Nucleus accumbens (tissue), 56 donors: ENCODE results near the gene B3GAT1.

ENCODE experiments used
- DNase-seq, 56 donors: peaks; one replicate each; lab custom pipeline; 2025; lab: John Stamatoyannopoulos, UW

B3GAT1 gene

DNA sequence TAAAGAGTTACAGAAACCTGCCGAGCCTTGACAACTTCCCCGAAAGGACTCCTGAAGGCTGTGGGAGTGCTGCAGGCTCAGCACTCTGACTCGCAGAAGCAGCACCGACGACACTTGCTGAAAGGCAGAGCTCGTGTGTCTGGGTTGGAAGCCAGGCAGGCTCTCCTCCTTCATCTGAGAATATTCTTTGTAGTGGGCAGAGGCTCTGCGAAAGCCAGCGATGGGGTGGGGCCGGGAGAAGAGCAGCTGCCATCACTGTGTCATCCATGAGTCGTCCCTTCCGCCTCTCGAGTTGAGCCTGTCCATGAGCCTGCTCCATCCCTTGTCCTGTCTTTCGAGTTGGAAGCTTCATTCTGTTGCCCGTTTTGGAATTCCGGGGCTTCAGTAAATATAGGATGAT, 68.4 kb downstream of the B3GAT1 start:
- DNase-seq = no peak

DNA sequence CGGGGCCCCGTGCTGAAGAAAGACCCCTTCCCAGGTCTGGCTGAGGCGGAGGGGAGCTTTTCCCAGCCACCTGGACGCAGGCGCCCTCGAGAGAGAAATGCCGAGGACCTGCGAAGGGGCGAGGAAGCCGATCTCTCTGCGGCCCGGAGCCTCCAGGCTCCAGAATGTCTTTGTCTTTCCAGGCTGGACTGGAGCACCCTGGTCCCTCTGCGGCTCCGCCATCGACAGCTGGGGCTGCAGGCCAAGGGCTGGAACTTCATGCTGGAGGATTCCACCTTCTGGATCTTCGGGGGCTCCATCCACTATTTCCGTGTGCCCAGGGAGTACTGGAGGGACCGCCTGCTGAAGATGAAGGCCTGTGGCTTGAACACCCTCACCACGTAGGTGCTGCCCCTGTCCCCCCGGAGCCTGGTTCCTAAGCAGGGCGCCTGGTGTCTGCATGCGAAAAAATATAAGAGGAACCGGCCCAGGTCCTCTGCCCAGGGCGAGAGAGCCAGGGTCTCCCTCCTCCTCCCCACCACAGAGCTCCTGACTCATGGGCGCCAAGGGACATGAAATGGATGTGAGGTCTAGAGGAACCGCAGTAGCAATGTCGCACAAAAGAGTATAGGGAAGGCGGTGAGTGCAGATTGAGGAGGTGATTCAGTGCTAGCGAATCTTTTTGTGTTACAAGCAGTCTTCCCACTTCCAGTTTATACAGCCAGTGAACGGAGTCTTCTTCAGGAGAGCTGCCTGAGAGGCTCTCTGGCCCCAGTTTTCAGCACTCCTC, 69.3 kb downstream of the B3GAT1 start:
- no peak for DNase-seq

DNA sequence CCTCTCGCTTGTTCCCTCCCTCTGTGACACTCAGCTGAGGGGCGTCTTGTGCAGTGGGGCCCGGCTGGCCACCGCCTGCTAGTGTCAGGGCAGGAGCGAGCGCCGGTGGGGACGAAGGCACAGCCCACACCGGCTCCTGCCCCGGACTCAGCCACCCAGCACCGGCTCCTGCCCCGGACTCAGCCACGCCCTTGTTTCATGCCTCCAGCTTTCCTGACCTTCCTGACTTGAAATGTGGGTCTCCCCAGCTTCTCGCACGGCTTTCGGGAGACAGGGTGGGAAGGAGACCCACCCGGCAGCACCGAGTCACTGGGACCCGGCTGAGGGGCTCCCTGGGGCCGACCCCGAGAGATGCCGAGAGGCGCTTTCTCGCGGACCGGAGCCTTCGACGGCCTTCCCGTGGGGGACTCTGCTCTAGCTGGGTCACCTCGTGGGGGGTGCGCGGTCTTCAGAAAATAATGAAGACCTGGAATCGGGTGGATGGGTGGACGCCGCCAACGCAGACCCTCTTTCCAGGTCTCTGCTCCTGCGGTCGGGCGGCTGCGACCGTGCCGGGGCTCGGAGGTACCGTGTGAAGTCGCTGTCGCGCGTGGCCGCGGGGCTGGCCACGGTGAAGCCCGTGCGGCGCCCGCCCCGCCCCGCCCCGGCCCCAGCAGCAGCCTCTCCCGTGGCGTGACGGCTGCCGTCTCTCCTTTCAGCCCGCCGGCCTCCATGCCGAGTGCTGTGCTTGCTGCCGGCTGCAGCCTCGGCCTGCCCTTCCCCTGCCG, 70.1 kb downstream of the B3GAT1 start:
- DNase-seq = no peak

DNA sequence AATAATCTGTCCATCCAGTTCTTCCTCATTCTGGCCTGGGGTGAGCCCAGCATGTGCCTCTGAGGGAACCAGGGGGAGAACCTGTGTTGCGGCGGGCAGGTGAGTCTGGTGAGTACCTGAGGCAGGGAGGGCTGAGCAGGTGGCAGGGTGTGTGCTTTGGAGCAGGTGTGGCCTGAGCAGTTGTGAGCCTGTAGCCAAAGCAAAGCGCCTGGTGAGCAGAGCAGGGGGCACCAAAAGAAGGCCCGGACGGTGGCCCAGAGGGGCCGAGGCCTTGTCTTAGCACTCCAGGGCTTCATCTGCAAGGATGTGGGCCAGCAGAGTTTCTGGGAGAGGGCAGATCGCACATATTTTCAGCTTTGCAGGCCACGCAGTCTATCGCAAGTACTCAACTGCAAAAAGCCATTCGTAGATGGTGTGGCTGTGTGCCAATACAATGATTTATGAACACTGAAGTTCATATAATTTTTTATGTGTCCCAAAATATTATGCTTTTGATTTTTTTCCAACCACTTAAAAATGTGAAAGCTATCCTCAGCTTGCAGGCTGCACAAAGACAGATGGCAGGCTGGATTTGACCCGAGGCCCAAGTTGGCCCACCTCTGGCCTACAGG, 71.6 kb downstream of the B3GAT1 start:
- DNase-seq = no peak

DNA sequence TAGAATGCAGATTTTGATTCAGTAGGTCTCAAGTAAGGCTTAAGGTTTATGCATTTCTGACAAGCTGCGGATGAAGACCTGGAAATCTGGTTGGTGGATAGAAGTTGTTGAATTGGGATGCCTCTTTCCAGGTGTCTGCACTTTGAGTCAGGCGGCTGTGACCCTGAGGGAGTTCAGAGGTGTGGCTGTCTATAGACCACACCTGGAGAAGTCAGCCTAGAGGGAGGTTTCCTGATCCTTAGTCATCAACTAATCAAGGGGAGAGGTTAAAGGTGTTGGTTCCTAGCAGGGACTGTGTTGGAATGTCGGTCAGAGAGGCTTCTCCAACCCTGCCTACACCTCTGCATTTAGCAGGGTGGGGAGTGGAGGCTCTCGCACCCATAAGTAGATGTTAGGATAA, 72.3 kb downstream of the B3GAT1 start:
- DNase-seq = no peak

DNA sequence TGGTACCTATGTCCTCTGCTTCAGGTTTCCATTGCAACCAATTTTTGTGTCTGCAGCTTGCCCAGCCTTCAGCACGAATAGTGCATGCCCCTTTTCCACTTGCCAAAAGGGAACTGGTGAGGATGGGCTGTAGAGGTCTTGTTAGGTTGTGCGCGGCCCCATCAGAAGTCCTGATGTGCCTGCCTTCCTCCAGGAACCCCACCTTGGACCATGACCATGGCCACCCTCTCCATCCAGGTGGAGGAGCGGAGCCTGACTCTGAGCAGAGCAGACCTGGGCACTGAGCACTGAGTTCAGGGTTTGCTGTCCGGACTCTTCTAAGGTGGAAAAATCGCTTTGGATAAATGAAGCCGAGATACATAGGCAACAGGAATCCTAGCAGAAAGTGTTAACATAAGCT, 73.4 kb downstream of the B3GAT1 start:
- no peak for DNase-seq

DNA sequence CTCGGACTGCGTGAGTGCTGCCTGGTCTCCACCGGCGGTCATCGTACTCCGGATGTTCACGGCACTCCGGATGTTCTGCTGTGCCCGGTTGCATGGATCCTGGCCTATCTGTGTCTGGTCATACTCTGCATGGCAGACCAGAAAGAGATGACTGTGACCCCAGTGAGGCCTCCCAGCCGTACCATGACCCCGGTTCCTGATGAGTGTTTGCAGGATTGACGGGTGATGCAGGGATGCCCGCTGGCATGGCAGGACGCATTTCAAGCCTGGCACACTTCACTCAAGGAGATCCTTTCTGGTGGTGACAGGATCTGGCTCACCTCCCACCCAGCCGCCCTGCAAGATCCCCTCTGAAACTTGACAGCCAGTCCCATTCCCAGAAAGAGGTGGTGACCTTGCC, 74.0 kb downstream of the B3GAT1 start:
- DNase-seq = no peak

DNA sequence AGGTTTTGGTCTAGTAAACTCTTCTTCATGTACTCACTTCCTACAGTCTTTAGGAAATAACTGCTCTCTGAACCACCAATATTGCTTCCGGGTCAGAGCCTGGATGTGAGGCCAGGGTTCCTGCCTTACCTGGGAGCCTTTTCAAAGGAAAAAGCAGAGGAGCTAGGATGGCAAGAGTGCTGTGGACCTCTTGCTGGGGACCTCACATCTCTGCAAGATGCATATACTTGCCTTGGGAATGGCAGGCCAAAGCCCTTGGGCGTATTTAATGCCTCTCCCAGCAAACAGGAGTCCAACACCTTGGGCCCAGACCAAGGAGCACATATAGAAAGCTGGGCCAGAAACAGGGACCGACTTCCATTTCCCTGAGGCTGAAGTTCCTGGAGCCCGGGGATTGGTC, 75.0 kb downstream of the B3GAT1 start:
- DNase-seq = no peak

DNA sequence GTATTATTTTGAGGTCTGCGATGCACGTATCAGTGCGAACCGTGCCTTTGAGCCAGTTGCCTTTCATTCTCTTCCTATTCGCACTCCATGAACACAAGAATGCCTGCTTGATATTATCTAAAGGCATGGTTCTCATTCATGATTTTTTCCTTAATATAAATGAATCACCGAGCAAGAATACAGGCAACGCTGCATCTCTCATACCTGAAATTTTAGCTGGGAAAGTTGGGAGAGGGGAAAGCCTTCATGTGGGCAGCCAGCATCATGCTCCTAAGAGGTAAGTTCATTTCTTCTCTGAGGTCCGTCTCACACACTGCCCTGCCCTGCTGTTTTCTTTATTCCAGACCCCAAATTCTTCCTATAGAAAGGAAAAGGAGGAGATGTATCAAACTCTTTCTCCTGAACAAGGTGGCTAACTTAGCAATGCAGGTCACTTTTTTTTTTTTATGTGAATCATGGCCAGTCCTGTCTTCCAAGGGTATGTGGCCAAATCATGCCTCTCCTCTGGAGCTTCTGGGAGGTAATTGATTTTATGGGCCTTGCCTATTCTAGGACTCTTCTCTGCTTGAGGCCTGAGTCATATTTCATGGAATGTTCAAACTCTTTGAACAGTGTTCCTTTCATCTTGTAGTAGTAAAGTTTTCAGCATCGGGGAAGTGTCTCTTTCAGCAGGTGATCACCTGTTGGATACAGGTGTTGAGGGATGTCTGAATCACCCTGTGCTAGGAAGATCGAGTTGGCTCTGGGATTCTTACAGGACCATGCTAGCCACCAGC, 77.1 kb downstream of the B3GAT1 start:
- no peak for DNase-seq

DNA sequence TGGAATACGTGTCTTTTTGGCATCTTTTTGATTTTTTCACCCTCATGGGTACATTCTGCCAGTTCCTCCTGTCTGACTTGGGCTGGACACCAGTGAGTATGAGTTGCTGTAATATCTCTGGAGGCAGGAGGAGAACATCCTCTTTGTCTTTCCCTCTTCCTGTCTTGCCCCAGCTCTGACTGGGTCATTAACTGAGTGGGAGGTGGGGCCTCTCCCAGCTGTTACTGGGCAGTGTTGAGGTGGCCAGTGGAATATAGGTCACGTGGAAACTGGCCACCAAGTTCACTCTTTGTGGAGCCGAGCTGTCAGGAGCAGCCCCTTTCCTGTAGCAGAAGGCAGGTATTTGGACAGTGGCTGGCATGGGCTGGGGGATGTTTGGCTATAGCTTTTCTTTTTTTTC, 78.1 kb downstream of the B3GAT1 start:
- DNase-seq = no peak

DNA sequence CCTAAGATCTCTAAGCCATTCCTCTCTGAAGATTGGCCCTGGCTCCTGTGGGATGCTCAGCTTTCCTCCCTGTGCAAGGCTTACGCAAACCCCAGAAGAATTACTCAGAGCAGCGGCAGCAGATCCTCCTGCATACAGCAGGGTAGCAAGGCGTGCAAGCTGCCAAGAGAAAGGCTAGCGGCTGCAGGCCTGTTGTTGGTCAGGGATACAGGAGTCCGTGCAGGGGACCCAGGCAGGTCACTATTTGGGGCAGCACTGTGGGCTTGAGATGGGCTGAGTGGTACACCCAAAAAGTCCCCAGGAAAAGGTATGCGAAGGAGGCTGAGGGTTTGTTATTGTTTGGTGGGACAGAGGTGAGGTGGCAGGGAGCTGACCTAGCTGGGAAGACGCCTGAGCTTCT, 78.7 kb downstream of the B3GAT1 start:
- DNase-seq = no peak

DNA sequence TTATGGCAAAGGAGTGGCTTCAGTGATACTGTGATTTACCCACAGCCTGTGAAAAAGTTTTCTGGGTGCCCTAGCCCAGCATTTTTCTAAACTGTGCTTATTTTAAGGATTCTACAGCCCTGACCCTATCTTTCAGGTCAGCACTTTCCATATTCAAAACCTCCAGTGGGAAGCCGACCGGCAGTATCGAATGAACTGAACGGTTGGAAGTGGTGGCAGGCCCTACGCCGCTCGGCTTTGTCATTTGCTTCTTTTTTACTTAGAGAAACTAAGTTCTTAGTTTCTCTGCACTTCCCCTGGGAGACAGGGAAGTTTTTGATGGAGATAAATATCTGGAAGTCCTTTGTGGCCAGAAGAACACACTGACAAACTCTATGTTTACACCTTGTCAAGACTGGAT, 79.3 kb downstream of the B3GAT1 start:
- DNase-seq = no peak

DNA sequence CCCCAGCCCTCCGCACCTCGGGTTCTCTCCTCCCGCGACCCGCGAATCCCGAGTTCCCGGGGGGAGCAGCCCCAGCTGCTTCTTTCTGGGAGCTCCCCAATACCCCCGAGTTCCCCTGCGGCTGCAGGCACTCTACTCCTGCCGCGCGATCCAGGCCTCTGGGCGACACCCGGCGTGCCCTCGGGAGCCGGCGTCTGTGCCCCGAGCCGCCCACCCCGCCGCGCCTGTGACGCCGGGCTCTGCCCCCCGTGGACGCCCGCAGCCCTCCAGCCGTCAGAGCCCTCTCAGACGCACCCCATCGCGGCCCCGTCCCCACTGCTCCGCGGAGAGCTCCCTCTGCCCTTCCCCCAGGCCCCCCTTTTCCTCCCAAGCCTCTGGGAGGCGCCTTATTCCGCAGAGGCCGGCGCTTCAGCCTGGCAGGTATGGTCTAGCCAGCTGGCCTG, 79.8 kb downstream of the B3GAT1 start:
- DNase-seq = peak in 6 of 56 donors; percentile 6 to 36 (median 10)

DNA sequence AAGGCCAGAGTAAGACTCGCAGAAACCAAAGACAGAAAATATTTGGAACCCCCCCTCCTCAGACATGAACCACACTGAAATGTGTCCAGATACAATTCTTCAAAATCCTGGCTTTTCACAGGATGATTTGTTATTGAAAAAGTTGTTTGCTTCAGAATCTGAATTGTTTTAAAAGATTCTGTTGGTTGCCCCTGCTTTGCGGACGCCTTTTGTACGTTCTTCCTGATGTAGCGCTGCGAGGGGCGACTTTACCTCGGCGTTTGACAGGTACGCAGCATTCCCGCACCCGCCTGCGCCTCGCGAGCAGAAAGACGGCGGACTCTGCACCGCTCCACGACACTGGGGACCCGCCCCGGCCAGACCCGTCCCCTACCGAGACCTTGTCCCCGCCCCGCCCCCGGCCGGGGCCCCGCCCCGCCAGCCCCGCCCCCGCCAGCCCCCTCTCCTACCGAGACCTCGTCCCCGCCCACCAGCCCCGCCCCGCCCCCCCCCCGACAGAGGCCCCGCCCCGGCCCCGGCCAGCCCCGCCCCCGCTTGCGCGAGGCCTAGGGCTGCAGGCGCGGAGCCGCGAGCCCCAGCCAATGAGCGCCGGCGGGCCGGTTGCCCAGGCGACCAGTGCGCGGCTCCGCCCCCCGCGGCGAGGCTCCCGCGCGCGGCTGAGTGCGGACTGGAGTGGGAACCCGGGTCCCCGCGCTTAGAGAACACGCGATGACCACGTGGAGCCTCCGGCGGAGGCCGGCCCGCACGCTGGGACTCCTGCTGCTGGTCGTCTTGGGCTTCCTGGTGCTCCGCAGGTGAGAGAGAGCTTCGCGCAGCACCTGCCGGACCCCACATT, 80.5 kb downstream of the B3GAT1 start, which contains the start of gene GLB1L2:
GLB1L2 (plus strand) TSS at position 635 of the 835 bp plus-strand sequence; CDS start at position 709, 74 bp downstream.
- peak in 52 of 56 donors; percentile 8 to 88 (median 58) for DNase-seq

DNA sequence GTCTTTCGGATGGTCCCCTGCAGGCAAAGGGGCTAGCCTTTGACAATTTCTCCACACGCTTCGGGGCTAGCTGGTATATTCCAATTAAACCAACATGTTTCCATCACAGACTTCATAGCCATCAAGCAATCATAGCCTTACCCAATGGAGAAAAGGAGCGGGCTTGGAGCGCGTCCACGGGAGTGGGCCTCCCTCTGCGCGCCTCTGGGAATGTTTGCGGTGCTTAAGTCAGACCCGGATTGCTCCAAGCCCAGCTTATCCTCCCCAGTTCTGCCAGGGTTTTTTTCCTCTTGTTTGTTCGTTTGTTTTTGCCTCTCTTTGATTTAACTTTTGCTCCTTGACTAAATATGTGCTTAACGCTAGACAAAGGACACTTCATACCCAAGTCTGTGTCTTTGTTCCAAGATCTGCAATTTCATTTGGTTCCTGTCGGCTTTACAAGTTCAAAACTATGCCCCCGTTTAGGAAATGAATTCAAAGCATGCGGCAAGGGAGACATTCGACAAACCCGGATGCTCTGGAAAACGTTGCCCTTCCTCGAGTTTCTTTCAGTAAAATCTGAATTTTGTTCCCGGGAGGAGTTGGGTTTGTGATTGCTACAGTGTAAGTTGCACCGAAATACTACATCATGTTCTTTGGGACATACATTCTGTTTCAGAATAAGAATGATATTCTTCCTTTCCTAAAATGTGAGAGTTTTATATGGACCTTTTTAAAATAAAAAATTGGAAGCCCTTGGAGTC, 81.3 kb downstream of the B3GAT1 start:
- no peak for DNase-seq
